ENCODE measurements around the gene B3GNT5.

The B3GNT5 gene

GRCh38 chr3:183269345-183269744 lies 16.3 kb downstream of the B3GNT5 start:
- no peaks in the 10 kb centered on the region for H3K79me2 ChIP-seq (ENCODE audit: insufficient read depth, low read length)

GRCh38 chr3:183270344-183270743 lies 17.3 kb downstream of the B3GNT5 start:
- Histone ChIP-seq H3K4me1 (ENCODE audit: insufficient read depth, low read length, poor library complexity, severe bottlenecking) (no peaks in the 10 kb centered on the region), H3K79me2 (ENCODE audit: insufficient read depth, low read length) (no peaks in the 10 kb centered on the region)

More at GRCh38 chr3:183269345-183269744, 16.3 kb downstream of the B3GNT5 start:
- Histone ChIP-seq H4K20me1 (ENCODE audit: insufficient read depth, low read length, poor library complexity, severe bottlenecking) (no peaks in the 10 kb centered on the region), H3K4me2 (ENCODE audit: low read depth, low read length, poor library complexity, severe bottlenecking) (no peak overlapping the region), H3K9me2 (replicated peaks; ENCODE audit: low read depth, low read length) (no peaks in the 10 kb centered on the region), H3K36me3 (ENCODE audit: insufficient read depth, low read length) (no peaks in the 10 kb centered on the region), H3K9ac (ENCODE audit: low read depth, low read length, poor library complexity, severe bottlenecking) (no peak overlapping the region), H3K27me3 (ENCODE audit: insufficient read depth, low read length, poor library complexity, severe bottlenecking) (no peaks in the 10 kb centered on the region), H3K9me3 (ENCODE audit: insufficient read depth, low read depth, low read length) (no peaks in the 10 kb centered on the region), H3K4me3 (ENCODE audit: low read length, poor library complexity, severe bottlenecking) (no peak overlapping the region), H3K4me1 (ENCODE audit: insufficient read depth, low read length, poor library complexity, severe bottlenecking) (no peaks in the 10 kb centered on the region), H2AFZ (ENCODE audit: low read length) (no peak overlapping the region), H3F3A (ENCODE audit: low read depth) (no peaks in the 10 kb centered on the region)
- TF ChIP-seq EZH2phosphoT487 (IDR thresholded peaks at IDR 0.05; ENCODE audit: borderline replicate concordance) = no peak
- TF ChIP-seq, protein P1, sequence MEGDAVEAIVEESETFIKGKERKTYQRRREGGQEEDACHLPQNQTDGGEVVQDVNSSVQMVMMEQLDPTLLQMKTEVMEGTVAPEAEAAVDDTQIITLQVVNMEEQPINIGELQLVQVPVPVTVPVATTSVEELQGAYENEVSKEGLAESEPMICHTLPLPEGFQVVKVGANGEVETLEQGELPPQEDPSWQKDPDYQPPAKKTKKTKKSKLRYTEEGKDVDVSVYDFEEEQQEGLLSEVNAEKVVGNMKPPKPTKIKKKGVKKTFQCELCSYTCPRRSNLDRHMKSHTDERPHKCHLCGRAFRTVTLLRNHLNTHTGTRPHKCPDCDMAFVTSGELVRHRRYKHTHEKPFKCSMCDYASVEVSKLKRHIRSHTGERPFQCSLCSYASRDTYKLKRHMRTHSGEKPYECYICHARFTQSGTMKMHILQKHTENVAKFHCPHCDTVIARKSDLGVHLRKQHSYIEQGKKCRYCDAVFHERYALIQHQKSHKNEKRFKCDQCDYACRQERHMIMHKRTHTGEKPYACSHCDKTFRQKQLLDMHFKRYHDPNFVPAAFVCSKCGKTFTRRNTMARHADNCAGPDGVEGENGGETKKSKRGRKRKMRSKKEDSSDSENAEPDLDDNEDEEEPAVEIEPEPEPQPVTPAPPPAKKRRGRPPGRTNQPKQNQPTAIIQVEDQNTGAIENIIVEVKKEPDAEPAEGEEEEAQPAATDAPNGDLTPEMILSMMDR (conservative IDR thresholded peaks at IDR 0.05; ENCODE audit: low read length) = no peak

GRCh38 chr3:183272142-183272541 lies 19.1 kb downstream of the B3GNT5 start:
- Histone ChIP-seq H3F3A (ENCODE audit: low read depth) (no peaks in the 10 kb centered on the region), H3K4me1 (ENCODE audit: insufficient read depth, low read length, poor library complexity, severe bottlenecking) (no peaks in the 10 kb centered on the region), H3K4me2 (ENCODE audit: low read depth, low read length, poor library complexity, severe bottlenecking) (no peak overlapping the region), H3K4me3 (ENCODE audit: low read length, poor library complexity, severe bottlenecking) (no peak overlapping the region), H3K9ac (ENCODE audit: low read depth, low read length, poor library complexity, severe bottlenecking) (no peak overlapping the region), H3K36me3 (ENCODE audit: insufficient read depth, low read length) (no peaks in the 10 kb centered on the region), H3K27me3 (ENCODE audit: insufficient read depth, low read length, poor library complexity, severe bottlenecking) (no peaks in the 10 kb centered on the region), H3K9me3 (ENCODE audit: insufficient read depth, low read depth, low read length) (no peaks in the 10 kb centered on the region), H2AFZ (ENCODE audit: low read length) (no peak overlapping the region), H3K79me2 (ENCODE audit: insufficient read depth, low read length) (no peaks in the 10 kb centered on the region), H4K20me1 (ENCODE audit: insufficient read depth, low read length, poor library complexity, severe bottlenecking) (no peaks in the 10 kb centered on the region), H3K9me2 (replicated peaks; ENCODE audit: low read depth, low read length) (no peaks in the 10 kb centered on the region)
- TF ChIP-seq EZH2phosphoT487 (IDR thresholded peaks at IDR 0.05; ENCODE audit: borderline replicate concordance) = no peak
- TF ChIP-seq, protein P1 (conservative IDR thresholded peaks at IDR 0.05; ENCODE audit: low read length) = no peak

More at GRCh38 chr3:183270344-183270743, 17.3 kb downstream of the B3GNT5 start:
- H3K27me3 ChIP-seq (ENCODE audit: insufficient read depth, low read length, poor library complexity, severe bottlenecking) = no peaks in the 10 kb centered on the region
- no peak overlapping the region for H3K4me3 ChIP-seq (ENCODE audit: low read length, poor library complexity, severe bottlenecking)
- no peak overlapping the region for H2AFZ ChIP-seq (ENCODE audit: low read length)
- no peaks in the 10 kb centered on the region for H3K36me3 ChIP-seq (ENCODE audit: insufficient read depth, low read length)
- H3K9me2 ChIP-seq (replicated peaks; ENCODE audit: low read depth, low read length) = no peaks in the 10 kb centered on the region
- no peak overlapping the region for H3K4me2 ChIP-seq (ENCODE audit: low read depth, low read length, poor library complexity, severe bottlenecking)
- no peak overlapping the region for H3K9ac ChIP-seq (ENCODE audit: low read depth, low read length, poor library complexity, severe bottlenecking)
- TF ChIP-seq EZH2phosphoT487 (IDR thresholded peaks at IDR 0.05; ENCODE audit: borderline replicate concordance) = no peak
- TF ChIP-seq, protein P1 (conservative IDR thresholded peaks at IDR 0.05; ENCODE audit: low read length) = no peak
- no peaks in the 10 kb centered on the region for H3K9me3 ChIP-seq (ENCODE audit: insufficient read depth, low read depth, low read length)
- H4K20me1 ChIP-seq (ENCODE audit: insufficient read depth, low read length, poor library complexity, severe bottlenecking) = no peaks in the 10 kb centered on the region
- H3F3A ChIP-seq (ENCODE audit: low read depth) = no peaks in the 10 kb centered on the region
